A549 treated with Mapracorat at 1 μM for 4 hours (cell line): Measurements from ENCODE around the gene PNPLA3. TPM values are rescaled to one million over a fixed set of nuclear protein-coding genes. Genes with fewer than 3 reads are reported as not detected.

ENCODE experiments used
- total RNA-seq: library from RNA; stranded (reverse); fragments of 200-300 nt; extraction: Qiagen RNA extraction; gene quantifications from 5 replicates; pipeline ENCODE4 v1.2.3, GENCODE V29; 2022

Gene PNPLA3
- total RNA-seq = 0.45 to 1.6 TPM (median 0.99 TPM) in 5 replicates

GRCh38 chr22:43923631-43924464 lies at the start of gene PNPLA3:
TSS of gene PNPLA3 (plus strand) at chr22:43923805. CDS start at chr22:43923912, 107 bp downstream.

GRCh38 chr22:43891360-43892182 lies 32.0 kb upstream of the PNPLA3 start, which contains the start of gene PNPLA5:
TSS of gene PNPLA5 (minus strand) at chr22:43892013. CDS start at chr22:43891880, 133 bp downstream.

GRCh38 chr22:43955040-43955882 lies 31.7 kb downstream of the PNPLA3 start, which contains the start of gene SAMM50:
TSS of gene SAMM50 (plus strand) at chr22:43955442. CDS start at chr22:43955578, 136 bp downstream.

Other genes starting within 250 kb of the PNPLA3 start
- 0.23 to 0.91 TPM (median 0.48 TPM) in 5 replicates for gene EFCAB6, start 111.5 kb upstream of the PNPLA3 start, total RNA-seq
- gene SULT4A1, start 61.3 kb upstream of the PNPLA3 start, total RNA-seq = not detected in 5 replicates
- gene PNPLA5, start 31.8 kb upstream of the PNPLA3 start, total RNA-seq = 0.06 TPM in 1 of 5 replicates, not detected in the others
- 42.9 to 45.6 TPM (median 44.6 TPM) in 5 replicates for gene SAMM50, start 31.6 kb downstream of the PNPLA3 start, total RNA-seq
- gene PARVB, start 100.5 kb downstream of the PNPLA3 start, total RNA-seq = 35.4 to 46.0 TPM (median 42.5 TPM) in 5 replicates